Cardiac muscle cell (in vitro differentiated cells and primary cell): ENCODE measurements around the gene B4GALT6. TPM values are rescaled to one million over a fixed set of nuclear protein-coding genes. Genes with fewer than 3 reads are reported as not detected.

Source experiments
- DNase-seq, 2 donors: peaks; one replicate each; pipeline versions ENCODE4 v3.0.0 to v3.0.0-alpha.2; 2010 to 2017; ENCODE audit warnings: low read depth in 1 of 2, low spot score in 1 of 2
- H3K27ac ChIP-seq: fragments of 200-600 bp; sonication (generic); 2 replicates; pipeline ENCODE4 v1.5.1; 2016
- H3K27me3 ChIP-seq: fragments of 200-600 bp; sonication (generic); 2 replicates; pipeline ENCODE4 v1.6.0; 2016; ENCODE audit warnings: control low read depth
- H3K36me3 ChIP-seq: fragments of 200-600 bp; sonication (generic); 2 replicates; pipeline ENCODE4 v1.5.1; 2016; ENCODE audit warnings: control low read depth
- H3K4me1 ChIP-seq: fragments of 200-600 bp; sonication (generic); 2 replicates; pipeline ENCODE4 v1.8.1; 2017; ENCODE audit warnings: low read depth, mild to moderate bottlenecking, mixed run types
- H3K4me3 ChIP-seq: fragments of 200-600 bp; sonication (generic); 2 replicates; pipeline ENCODE4 v1.5.1; 2016; ENCODE audit warnings: mild to moderate bottlenecking
- H3K9me3 ChIP-seq: fragments of 200-600 bp; sonication (generic); 2 replicates; pipeline ENCODE4 v1.5.1; 2017; ENCODE audit warnings: low read depth, mild to moderate bottlenecking, control low read depth
- CTCF ChIP-seq: IDR thresholded peaks from 2 replicates; pipeline ENCODE4 v1.5.1; 2012; ENCODE audit warnings: low read depth, mild to moderate bottlenecking, low read length
- polyA plus RNA-seq: library from polyadenylated mRNA; unstranded; fragments of >200 nt; fragmentation: Nextera tagmentation; extraction: Ambion mirVana; gene quantifications from 2 replicates; pipeline ENCODE4 v1.2.1, GENCODE V29; 2016
- total RNA-seq: library from RNA; depleted of rRNA; stranded (reverse); fragments of >200 nt; gene quantifications from 2 replicates; pipeline ENCODE4 v1.2.3, GENCODE V29; 2016

Gene B4GALT6
- total and polyA plus RNA-seq, 2 experiments from 2014 or later = 3.6 to 5.5 TPM

- H3K4me1 ChIP-seq = no peaks in the 10 kb centered on the region
- H3K27ac ChIP-seq = no peak overlapping the region
- TF ChIP-seq CTCF = no peak
- H3K9me3 ChIP-seq = no peaks in the 10 kb centered on the region
- no peak overlapping the region for H3K4me3 ChIP-seq
- H3K27me3 ChIP-seq = no peaks in the 10 kb centered on the region
- no peaks in the 10 kb centered on the region for H3K36me3 ChIP-seq
- DNase-seq = no peak
Measured at GRCh38 chr18:31618801-31619200, 65.6 kb downstream of the B4GALT6 start.

- H3K9me3 ChIP-seq = no peaks in the 10 kb centered on the region
- peaks cover 4% of the 10 kb centered on the region for H3K4me1 ChIP-seq
- H3K27me3 ChIP-seq = no peaks in the 10 kb centered on the region
- H3K4me3 ChIP-seq = no peak overlapping the region
- H3K27ac ChIP-seq = no peak overlapping the region
- no peak for DNase-seq
- H3K36me3 ChIP-seq = no peaks in the 10 kb centered on the region
- TF ChIP-seq CTCF = no peak
Measured at GRCh38 chr18:31617031-31617717, 67.2 kb downstream of the B4GALT6 start.

GRCh38 chr18:31616586-31616985, 67.8 kb downstream of the B4GALT6 start:
- no peak overlapping the region for H3K4me3 ChIP-seq
- no peak overlapping the region for H3K27ac ChIP-seq
- H3K36me3 ChIP-seq = no peaks in the 10 kb centered on the region
- no peaks in the 10 kb centered on the region for H3K27me3 ChIP-seq
- H3K9me3 ChIP-seq = no peaks in the 10 kb centered on the region
- TF ChIP-seq CTCF = no peak
- no peak for DNase-seq
- peaks cover 10% of the 10 kb centered on the region for H3K4me1 ChIP-seq

GRCh38 chr18:31614044-31614443, 70.3 kb downstream of the B4GALT6 start:
- Histone ChIP-seq H3K27ac (no peak overlapping the region), H3K27me3 (no peaks in the 10 kb centered on the region), H3K4me3 (no peak overlapping the region), H3K9me3 (no peaks in the 10 kb centered on the region), H3K4me1 (peaks cover 26% of the 10 kb centered on the region), H3K36me3 (no peaks in the 10 kb centered on the region)
- no peak for TF ChIP-seq CTCF
- no peak for DNase-seq

DNA sequence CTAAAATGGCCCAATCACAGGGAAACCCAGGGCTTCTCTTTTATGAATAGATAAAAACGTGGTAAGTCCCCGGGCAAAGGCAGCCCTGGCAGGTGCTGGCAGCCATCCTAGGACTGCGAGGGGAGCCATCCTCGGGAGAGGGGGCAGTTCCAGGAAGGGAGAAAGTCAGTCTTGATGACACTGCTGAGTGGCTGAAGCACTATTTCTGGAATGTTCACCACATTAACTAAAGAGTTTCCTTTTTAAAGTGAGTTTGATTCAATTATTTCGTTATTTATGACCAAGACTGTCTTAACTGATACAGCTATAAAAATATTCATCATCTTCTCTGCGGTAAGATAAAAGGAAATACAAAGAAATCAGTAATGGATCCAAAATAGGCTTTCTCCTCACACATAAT, 72.3 kb downstream of the B4GALT6 start:
- Histone ChIP-seq H3K36me3 (no peaks in the 10 kb centered on the region), H3K4me3 (no peak overlapping the region), H3K9me3 (no peaks in the 10 kb centered on the region), H3K4me1 (peaks cover 26% of the 10 kb centered on the region), H3K27ac (no peak overlapping the region), H3K27me3 (no peaks in the 10 kb centered on the region)
- DNase-seq = peak in 1 of 2 donors; percentile 29
- no peak for TF ChIP-seq CTCF
